22Rv1 (cell line): ENCODE results near the gene RARA.

Experiments
- CTCF ChIP-seq: fragments of 450-650 bp; IDR thresholded peaks from 2 replicates; pipeline ENCODE4 v1.5.1; 2017; ENCODE audit warnings: mild to moderate bottlenecking
- ZFX ChIP-seq: fragments of 450-650 bp; IDR thresholded peaks from 2 replicates; pipeline ENCODE4 v1.6.1; 2017; ENCODE audit warnings: antibody characterized with exemption, borderline replicate concordance

- TF ChIP-seq CTCF (no peak), ZFX (no peak)
Observed at GRCh38 chr17:40348136-40348504, 39.1 kb downstream of the RARA start.
